HTERT RPE-1 (cell line): ENCODE results near the gene ATP8A1.
"Not testable (repeated sequence)": the region's sequence is repeated elsewhere in the genome, so short reads cannot be mapped to it uniquely, and the experiment has no call there.

Experiments used
- in situ Hi-C: fragments of 300-500 bp; cut with MboI; formaldehyde crosslinking; loops from 4 replicates; pipeline ENCODE4 v1.14.3; 2020; ENCODE audit warnings: low sequenced_read_pairs

Gene ATP8A1

GRCh38 chr4:42656944-42657792, at the start of gene ATP8A1:
Gene ATP8A1 (minus strand): TSS chr4:42657105. CDS start chr4:42656873, 232 bp downstream.
- in situ Hi-C loops = no loop called here

- in situ Hi-C loops = no loop called here
These were observed 49.2 kb upstream of the ATP8A1 start for GRCh38 chr4:42706086-42706485.

GRCh38 chr4:42703813-42704212, 46.9 kb upstream of the ATP8A1 start:
- in situ Hi-C loops = no loop called here

- in situ Hi-C loops = no loop called here
These were observed 46.0 kb upstream of the ATP8A1 start for GRCh38 chr4:42702895-42703294.

GRCh38 chr4:42701780-42702179, 44.9 kb upstream of the ATP8A1 start:
- in situ Hi-C loops = not testable (repeated sequence)

- in situ Hi-C loops = no loop called here
These were observed 33.6 kb upstream of the ATP8A1 start for GRCh38 chr4:42690537-42690936.

GRCh38 chr4:42683393-42683792, 26.5 kb upstream of the ATP8A1 start:
- in situ Hi-C loops = no loop called here

- in situ Hi-C loops = no loop called here
These were observed 21.6 kb upstream of the ATP8A1 start for GRCh38 chr4:42678512-42678911.

GRCh38 chr4:42676066-42676951, 19.4 kb upstream of the ATP8A1 start:
- in situ Hi-C loops = no loop called here

- in situ Hi-C loops = no loop called here
These were observed 16.1 kb upstream of the ATP8A1 start for GRCh38 chr4:42673082-42673425.

GRCh38 chr4:42672359-42673081, 15.6 kb upstream of the ATP8A1 start:
- in situ Hi-C loops = no loop called here

GRCh38 chr4:42671431-42672194, 14.7 kb upstream of the ATP8A1 start:
- in situ Hi-C loops = no loop called here

GRCh38 chr4:42658261-42658660, 1.4 kb upstream of the ATP8A1 start:
- in situ Hi-C loops = no loop called here

- in situ Hi-C loops = no loop called here
These were observed 294 bp downstream of the ATP8A1 start for GRCh38 chr4:42656679-42656943.

GRCh38 chr4:42655921-42656678, 805 bp downstream of the ATP8A1 start:
- in situ Hi-C loops = no loop called here

- in situ Hi-C loops = no loop called here
These were observed 1.7 kb downstream of the ATP8A1 start for GRCh38 chr4:42655269-42655637.

- in situ Hi-C loops = no loop called here
These were observed 2.2 kb downstream of the ATP8A1 start for GRCh38 chr4:42654631-42655268.

GRCh38 chr4:42653626-42654560, 3.0 kb downstream of the ATP8A1 start:
- in situ Hi-C loops = no loop called here
